ENCODE results near the gene ARHGAP9. TPM values are rescaled to one million over a fixed set of nuclear protein-coding genes. Genes with fewer than 3 reads are reported as not detected.

The ARHGAP9 gene
- total RNA-seq, 1 experiment from 2014 or later: not detected

DNA sequence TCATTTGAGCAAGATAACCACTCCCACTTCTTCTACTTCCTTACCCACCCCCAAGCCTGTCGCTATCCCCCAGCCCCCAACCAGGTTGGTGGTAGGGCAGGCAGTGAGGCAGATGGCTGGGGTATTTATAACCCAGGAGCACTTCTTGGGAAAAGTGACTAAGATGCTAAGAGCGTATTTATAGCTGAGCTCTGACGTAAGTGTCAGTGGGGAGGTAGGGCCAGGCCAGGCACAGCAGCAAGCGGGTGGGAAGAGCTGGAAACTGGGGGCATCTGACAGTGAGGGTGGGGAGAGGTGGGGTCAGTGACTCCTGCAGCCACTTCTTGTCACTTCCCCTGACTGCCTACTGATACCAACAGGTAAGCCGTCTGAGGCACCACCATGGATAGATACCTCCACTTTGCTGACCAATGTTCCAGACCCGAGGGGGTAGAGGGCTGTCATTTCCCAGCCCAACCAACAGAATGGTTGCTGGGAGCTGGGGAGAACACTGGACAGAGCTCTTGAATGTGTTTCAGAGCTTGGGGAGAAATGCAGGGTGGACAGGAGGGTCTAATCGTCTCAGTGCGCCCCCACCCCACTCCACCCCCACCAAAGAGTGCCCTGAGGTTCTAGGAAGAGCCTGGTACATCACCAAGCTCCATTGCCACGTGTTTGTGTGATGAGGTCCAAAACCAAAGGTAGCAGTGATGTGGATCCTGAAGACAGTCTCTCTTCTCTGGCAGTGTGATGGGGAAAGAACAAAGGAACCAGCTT, 27.3 kb downstream of the ARHGAP9 start:
- no peaks in the 10 kb centered on the region for H3K36me3 ChIP-seq (ENCODE audit: low read depth)
- POLR2A ChIA-PET (ENCODE audit: unreplicated experiment): interaction anchor here (0.6 to 0.7 kb wide), 2 partner anchors 137 to 144 kb away, joined by 3 read pairs; no protein-coding TSS in a partner anchor
- H3F3A ChIP-seq (ENCODE audit: insufficient read depth, low read depth): no peaks in the 10 kb centered on the region
- peaks cover 28% of the 10 kb centered on the region for H3K4me1 ChIP-seq (replicated peaks; ENCODE audit: insufficient read depth)
- no TSS peak for BruUV-seq (replicated peaks)
- no peaks in the 10 kb centered on the region for H3K79me2 ChIP-seq (ENCODE audit: low read depth)
- no peak overlapping the region for H3K4me2 ChIP-seq
- TF ChIP-seq EZH2 (IDR thresholded peaks at IDR 0.05; ENCODE audit: low read depth): no peak
- TF ChIP-seq, protein P1, sequence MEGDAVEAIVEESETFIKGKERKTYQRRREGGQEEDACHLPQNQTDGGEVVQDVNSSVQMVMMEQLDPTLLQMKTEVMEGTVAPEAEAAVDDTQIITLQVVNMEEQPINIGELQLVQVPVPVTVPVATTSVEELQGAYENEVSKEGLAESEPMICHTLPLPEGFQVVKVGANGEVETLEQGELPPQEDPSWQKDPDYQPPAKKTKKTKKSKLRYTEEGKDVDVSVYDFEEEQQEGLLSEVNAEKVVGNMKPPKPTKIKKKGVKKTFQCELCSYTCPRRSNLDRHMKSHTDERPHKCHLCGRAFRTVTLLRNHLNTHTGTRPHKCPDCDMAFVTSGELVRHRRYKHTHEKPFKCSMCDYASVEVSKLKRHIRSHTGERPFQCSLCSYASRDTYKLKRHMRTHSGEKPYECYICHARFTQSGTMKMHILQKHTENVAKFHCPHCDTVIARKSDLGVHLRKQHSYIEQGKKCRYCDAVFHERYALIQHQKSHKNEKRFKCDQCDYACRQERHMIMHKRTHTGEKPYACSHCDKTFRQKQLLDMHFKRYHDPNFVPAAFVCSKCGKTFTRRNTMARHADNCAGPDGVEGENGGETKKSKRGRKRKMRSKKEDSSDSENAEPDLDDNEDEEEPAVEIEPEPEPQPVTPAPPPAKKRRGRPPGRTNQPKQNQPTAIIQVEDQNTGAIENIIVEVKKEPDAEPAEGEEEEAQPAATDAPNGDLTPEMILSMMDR (conservative IDR thresholded peaks at IDR 0.05): no peak
- H3K27ac ChIP-seq: no peak overlapping the region
- H3K9me2 ChIP-seq (ENCODE audit: insufficient read depth): no peaks in the 10 kb centered on the region
- no peak overlapping the region for H2AFZ ChIP-seq
- CTCF ChIA-PET: interaction anchor here (0.5 to 1.8 kb wide), 10 partner anchors 44 to 695 kb away, joined by 3 to 30 read pairs (median 4); no protein-coding TSS in a partner anchor
- intact Hi-C loops (cut with micrococcal nuclease; ENCODE audit: unreplicated experiment): loop anchor here (2.0 to 10.0 kb wide), 2 partner anchors 240 to 452 kb away; no protein-coding TSS in a partner anchor
- H3K4me3 ChIP-seq: no peak overlapping the region
- no peak for DNase-seq
- no peaks in the 10 kb centered on the region for H4K20me1 ChIP-seq (ENCODE audit: insufficient read depth)
- H3K27me3 ChIP-seq (ENCODE audit: insufficient read depth, low read depth): no peaks in the 10 kb centered on the region
- no peaks in the 10 kb centered on the region for H3K9me3 ChIP-seq (ENCODE audit: insufficient read depth, low read depth)

DNA sequence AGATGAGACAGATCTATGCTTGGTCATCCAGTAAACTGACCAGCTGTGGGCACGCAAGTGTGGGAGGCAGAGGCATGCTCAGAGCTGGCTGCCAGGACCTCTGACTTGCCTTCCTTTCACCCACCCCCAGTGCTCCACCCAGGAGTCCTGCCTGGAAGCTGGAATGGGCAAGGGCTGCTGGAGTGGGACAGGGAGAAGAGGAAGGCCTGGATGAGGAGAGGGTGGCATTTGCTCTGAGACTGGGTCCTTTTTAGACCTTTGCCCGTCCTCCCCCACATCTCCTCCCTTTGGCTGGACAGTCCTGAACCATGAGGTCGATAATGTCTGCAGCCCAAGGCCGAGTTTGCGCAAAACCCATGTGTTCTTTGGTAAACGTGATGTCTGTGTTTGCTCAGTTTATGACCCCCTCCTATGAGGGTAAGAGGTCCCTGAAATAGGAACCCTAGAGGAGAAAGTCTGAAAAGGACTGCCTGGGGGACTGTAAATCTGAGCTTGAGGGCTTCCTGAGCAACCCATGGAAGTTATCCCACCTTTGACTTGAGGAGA, 28.4 kb downstream of the ARHGAP9 start:
- ChIA-PET POLR2A (ENCODE audit: unreplicated experiment) (no interaction called here), CTCF (no interaction called here)
- no TSS peak for BruUV-seq (replicated peaks)
- H3K4me2 ChIP-seq: no peak overlapping the region
- H3K4me1 ChIP-seq (replicated peaks; ENCODE audit: insufficient read depth): peaks cover 20% of the 10 kb centered on the region
- no peaks in the 10 kb centered on the region for H3K79me2 ChIP-seq (ENCODE audit: low read depth)
- no peaks in the 10 kb centered on the region for H4K20me1 ChIP-seq (ENCODE audit: insufficient read depth)
- no peaks in the 10 kb centered on the region for H3K9me3 ChIP-seq (ENCODE audit: insufficient read depth, low read depth)
- no peaks in the 10 kb centered on the region for H3F3A ChIP-seq (ENCODE audit: insufficient read depth, low read depth)
- no peak overlapping the region for H2AFZ ChIP-seq
- no peak for DNase-seq
- TF ChIP-seq EZH2 (IDR thresholded peaks at IDR 0.05; ENCODE audit: low read depth): no peak
- TF ChIP-seq, protein P1 (conservative IDR thresholded peaks at IDR 0.05): no peak
- no peaks in the 10 kb centered on the region for H3K9me2 ChIP-seq (ENCODE audit: insufficient read depth)
- intact Hi-C loops (cut with micrococcal nuclease; ENCODE audit: unreplicated experiment): loop anchor here (10.0 kb wide), 1 partner anchor 453 kb away; no protein-coding TSS in a partner anchor
- H3K27me3 ChIP-seq (ENCODE audit: insufficient read depth, low read depth): no peaks in the 10 kb centered on the region
- H3K36me3 ChIP-seq (ENCODE audit: low read depth): no peaks in the 10 kb centered on the region
- no peak overlapping the region for H3K27ac ChIP-seq
- H3K4me3 ChIP-seq: no peak overlapping the region

DNA sequence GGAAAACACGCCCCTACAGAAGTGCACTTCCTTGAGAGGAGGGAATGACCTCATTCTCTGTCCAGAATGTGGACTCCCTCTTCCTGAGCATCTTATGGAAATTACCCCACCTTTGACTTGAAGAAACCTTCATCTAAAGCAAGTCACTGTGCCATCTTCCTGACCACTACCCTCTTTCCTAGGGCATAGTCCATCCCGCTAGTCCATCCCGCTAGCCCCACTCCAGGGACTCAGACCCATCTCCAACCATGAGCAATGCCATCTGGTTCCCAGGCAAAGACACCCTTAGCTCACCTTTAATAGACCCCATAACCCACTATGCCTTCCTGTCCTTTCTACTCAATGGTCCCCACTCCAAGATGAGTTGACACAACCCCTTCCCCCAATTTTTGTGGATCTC, 29.6 kb downstream of the ARHGAP9 start:
- intact Hi-C loops (cut with micrococcal nuclease; ENCODE audit: unreplicated experiment): loop anchor here (10.0 kb wide), 1 partner anchor 455 kb away; no protein-coding TSS in a partner anchor
- peaks cover 7% of the 10 kb centered on the region for H3K4me1 ChIP-seq (replicated peaks; ENCODE audit: insufficient read depth)
- H3K9me3 ChIP-seq (ENCODE audit: insufficient read depth, low read depth): no peaks in the 10 kb centered on the region
- H3K9me2 ChIP-seq (ENCODE audit: insufficient read depth): no peaks in the 10 kb centered on the region
- H3K27ac ChIP-seq: no peak overlapping the region
- DNase-seq: no peak
- TF ChIP-seq, protein P1 (conservative IDR thresholded peaks at IDR 0.05): no peak
- TF ChIP-seq EZH2 (IDR thresholded peaks at IDR 0.05; ENCODE audit: low read depth): no peak
- no peak overlapping the region for H2AFZ ChIP-seq
- H3K79me2 ChIP-seq (ENCODE audit: low read depth): no peaks in the 10 kb centered on the region
- H3K27me3 ChIP-seq (ENCODE audit: insufficient read depth, low read depth): no peaks in the 10 kb centered on the region
- H3K36me3 ChIP-seq (ENCODE audit: low read depth): no peaks in the 10 kb centered on the region
- ChIA-PET POLR2A (ENCODE audit: unreplicated experiment) (no interaction called here), CTCF (no interaction called here)
- no peak overlapping the region for H3K4me2 ChIP-seq
- BruUV-seq (replicated peaks): no TSS peak
- H3K4me3 ChIP-seq: no peak overlapping the region
- no peaks in the 10 kb centered on the region for H4K20me1 ChIP-seq (ENCODE audit: insufficient read depth)
- H3F3A ChIP-seq (ENCODE audit: insufficient read depth, low read depth): peaks cover 2% of the 10 kb centered on the region; the same call in 1 of the 2 replicates
